ENCODE data around the gene LMCD1.

LMCD1 gene

DNA sequence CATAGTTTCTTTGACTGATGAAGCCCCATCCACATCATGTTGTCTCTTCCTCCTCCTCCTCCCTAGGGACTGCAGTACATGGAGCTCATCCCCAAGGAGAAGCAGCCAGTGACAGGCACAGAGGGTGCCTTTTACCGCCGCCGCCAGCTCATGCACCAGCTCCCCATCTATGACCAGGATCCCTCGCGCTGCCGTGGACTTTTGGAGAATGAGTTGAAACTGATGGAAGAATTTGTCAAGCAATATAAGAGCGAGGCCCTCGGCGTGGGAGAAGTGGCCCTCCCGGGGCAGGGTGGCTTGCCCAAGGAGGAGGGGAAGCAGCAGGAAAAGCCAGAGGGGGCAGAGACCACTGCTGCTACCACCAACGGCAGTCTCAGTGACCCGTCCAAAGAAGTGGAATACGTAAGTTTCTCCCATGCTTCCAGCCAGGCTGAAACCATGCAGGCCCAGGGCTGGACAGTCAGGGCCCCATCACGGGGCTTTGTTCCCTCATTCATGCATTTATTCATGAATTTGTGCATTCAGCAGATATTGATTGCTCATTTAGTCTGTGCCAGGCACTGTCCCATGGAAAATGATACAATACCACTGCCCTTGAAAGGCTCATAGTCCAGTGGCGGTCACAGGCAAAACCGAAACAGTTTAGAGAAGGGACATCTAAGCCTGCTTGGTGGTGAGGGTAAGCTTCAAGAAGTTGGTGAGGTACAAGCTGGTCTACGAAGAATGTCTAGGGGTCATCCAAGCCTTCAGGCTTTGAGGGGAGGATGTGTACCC lies 47.1 kb downstream of the LMCD1 start:
- Mint-ChIP-seq H3K27ac (no peak overlapping the region), H3K27me3 (ENCODE audit: low read depth) (no peaks in the 10 kb centered on the region), H3K4me1 (peaks cover 17% of the 10 kb centered on the region), H3K36me3 (ENCODE audit: low read depth) (peaks cover 26% of the 10 kb centered on the region), H3K9me3 (no peaks in the 10 kb centered on the region), H3K4me3 (no peak overlapping the region)
- TF ChIP-seq, protein P1, sequence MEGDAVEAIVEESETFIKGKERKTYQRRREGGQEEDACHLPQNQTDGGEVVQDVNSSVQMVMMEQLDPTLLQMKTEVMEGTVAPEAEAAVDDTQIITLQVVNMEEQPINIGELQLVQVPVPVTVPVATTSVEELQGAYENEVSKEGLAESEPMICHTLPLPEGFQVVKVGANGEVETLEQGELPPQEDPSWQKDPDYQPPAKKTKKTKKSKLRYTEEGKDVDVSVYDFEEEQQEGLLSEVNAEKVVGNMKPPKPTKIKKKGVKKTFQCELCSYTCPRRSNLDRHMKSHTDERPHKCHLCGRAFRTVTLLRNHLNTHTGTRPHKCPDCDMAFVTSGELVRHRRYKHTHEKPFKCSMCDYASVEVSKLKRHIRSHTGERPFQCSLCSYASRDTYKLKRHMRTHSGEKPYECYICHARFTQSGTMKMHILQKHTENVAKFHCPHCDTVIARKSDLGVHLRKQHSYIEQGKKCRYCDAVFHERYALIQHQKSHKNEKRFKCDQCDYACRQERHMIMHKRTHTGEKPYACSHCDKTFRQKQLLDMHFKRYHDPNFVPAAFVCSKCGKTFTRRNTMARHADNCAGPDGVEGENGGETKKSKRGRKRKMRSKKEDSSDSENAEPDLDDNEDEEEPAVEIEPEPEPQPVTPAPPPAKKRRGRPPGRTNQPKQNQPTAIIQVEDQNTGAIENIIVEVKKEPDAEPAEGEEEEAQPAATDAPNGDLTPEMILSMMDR (IDR thresholded peaks at IDR 0.05; ENCODE audit: unreplicated experiment in 3 of 3) = no peak

DNA sequence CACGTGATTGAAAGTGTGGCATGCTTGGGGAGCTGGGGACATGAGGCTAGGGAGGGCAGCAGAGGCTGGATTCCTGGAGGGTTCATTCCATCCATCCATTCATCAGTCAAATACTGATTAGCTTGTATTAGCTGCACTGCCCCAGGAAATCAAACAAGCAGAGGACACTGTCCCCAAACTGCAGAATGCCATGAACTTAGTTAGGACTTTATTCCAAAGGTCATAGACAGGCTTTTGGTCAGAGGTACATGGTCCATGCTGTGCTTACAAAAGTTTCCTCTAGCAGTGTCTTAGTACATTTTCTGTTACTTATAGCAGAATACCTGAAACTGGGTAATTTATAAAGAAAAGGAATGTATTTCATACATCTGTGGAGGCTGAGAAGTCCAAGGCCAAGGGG lies 47.7 kb downstream of the LMCD1 start:
- TF ChIP-seq, protein P1 (IDR thresholded peaks at IDR 0.05; ENCODE audit: unreplicated experiment in 3 of 3) = no peak
- Mint-ChIP-seq H3K27ac (no peak overlapping the region), H3K27me3 (ENCODE audit: low read depth) (no peaks in the 10 kb centered on the region)

DNA sequence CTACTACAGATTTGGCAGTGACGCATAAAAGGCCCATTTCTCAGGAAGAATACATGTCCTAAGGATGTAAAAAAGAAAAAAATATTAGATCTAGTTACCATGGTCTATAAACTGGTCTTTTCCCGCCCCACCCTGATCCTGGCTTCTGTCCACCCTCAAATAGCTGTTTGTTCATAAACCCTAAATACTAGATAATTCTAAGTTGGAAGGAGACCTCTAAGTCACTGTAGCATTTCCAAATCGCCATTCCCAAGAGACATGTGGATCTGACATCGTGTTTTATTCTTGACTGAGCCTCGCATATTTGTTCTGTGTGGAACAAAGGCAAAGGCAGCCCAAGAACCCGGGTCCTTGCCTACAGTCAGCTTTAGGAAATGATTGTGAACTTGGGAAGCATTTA lies 49.0 kb downstream of the LMCD1 start:
- Mint-ChIP-seq H3K27me3 (ENCODE audit: low read depth) (no peaks in the 10 kb centered on the region), H3K4me1 (peaks cover 33% of the 10 kb centered on the region), H3K36me3 (ENCODE audit: low read depth) (peaks cover 27% of the 10 kb centered on the region), H3K4me3 (no peak overlapping the region), H3K27ac (peak overlapping the region; percentile 34 to 56 (median 44)), H3K9me3 (no peaks in the 10 kb centered on the region)
- TF ChIP-seq, protein P1 (IDR thresholded peaks at IDR 0.05; ENCODE audit: unreplicated experiment in 3 of 3) = no peak

More for the DNA sequence above, 47.7 kb downstream of the LMCD1 start:
- peaks cover 27% of the 10 kb centered on the region for H3K36me3 Mint-ChIP-seq (ENCODE audit: low read depth)
- no peak overlapping the region for H3K4me3 Mint-ChIP-seq
- H3K9me3 Mint-ChIP-seq = no peaks in the 10 kb centered on the region
- peaks cover 21% of the 10 kb centered on the region for H3K4me1 Mint-ChIP-seq

DNA sequence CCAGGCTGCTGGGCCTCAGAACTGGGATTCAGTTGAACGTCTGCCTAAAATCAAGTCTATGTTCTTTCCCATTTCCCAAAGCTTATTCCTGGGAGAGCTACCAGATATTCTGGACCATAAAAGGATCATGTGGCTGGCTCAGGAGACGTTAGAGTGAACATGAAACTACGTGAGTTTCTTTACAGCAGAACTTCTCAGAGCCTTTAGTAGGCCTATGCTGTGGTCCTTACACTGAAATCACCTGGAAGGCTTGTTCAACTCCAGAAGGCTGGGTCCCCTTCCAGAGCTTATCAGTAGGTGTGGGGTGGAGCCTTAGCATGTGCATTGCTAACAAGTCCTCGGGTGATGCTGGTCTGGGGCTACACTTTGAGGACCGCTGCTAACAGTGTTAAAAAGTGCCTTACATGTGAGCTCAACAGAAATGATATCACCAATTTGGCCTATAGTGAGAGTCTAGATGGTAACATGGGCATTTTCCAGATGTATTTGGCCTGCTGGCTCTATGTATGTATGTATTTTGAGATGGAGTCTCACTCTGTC lies 50.7 kb downstream of the LMCD1 start:
- Mint-ChIP-seq H3K27ac (peak overlapping the region in 2 of 3 experiments; percentile 40 to 43), H3K36me3 (ENCODE audit: low read depth) (peaks cover 27% of the 10 kb centered on the region), H3K27me3 (ENCODE audit: low read depth) (no peaks in the 10 kb centered on the region), H3K4me3 (no peak overlapping the region), H3K9me3 (no peaks in the 10 kb centered on the region), H3K4me1 (peaks cover 50% of the 10 kb centered on the region)
- TF ChIP-seq, protein P1 (IDR thresholded peaks at IDR 0.05; ENCODE audit: unreplicated experiment in 3 of 3) = no peak

DNA sequence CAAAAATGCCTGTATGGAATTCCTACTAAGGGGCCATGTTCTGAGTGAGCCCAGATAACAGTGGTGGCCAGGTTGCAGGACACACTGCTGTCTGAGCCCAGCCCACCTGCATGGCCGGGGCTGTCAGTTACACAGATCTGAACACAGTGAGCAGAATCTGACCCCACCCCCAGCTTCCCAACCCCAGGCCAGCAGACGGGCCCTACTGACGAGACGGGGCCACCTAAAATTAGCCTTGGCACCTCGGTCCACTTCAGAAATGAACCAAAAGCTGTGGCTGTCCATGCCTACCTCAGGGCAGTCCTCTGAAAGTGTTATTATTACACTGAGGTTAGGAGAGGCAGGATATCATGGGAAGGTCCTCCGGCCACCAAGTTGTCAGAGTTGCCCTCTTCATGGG lies 51.8 kb downstream of the LMCD1 start:
- no peaks in the 10 kb centered on the region for H3K9me3 Mint-ChIP-seq
- TF ChIP-seq, protein P1 (IDR thresholded peaks at IDR 0.05; ENCODE audit: unreplicated experiment in 3 of 3) = no peak
- H3K4me1 Mint-ChIP-seq = peaks cover 61% of the 10 kb centered on the region
- no peaks in the 10 kb centered on the region for H3K27me3 Mint-ChIP-seq (ENCODE audit: low read depth)
- H3K36me3 Mint-ChIP-seq (ENCODE audit: low read depth) = peaks cover 28% of the 10 kb centered on the region
- no peak overlapping the region for H3K4me3 Mint-ChIP-seq
- peak overlapping the region in 2 of 3 experiments; percentile 75 to 77 for H3K27ac Mint-ChIP-seq
